Stimulated activated CD4-positive, alpha-beta T cell treated with anti-CD3 and anti-CD28 coated beads, Interleukin-4, amount 100 ng/mL, for 1 hour (primary cell): Measurements from ENCODE around the gene ARID1A.

Source experiments
- DNase-seq: peaks from one replicate; pipeline ENCODE4 v3.0.0-alpha.2; 2020

The ARID1A gene

DNA sequence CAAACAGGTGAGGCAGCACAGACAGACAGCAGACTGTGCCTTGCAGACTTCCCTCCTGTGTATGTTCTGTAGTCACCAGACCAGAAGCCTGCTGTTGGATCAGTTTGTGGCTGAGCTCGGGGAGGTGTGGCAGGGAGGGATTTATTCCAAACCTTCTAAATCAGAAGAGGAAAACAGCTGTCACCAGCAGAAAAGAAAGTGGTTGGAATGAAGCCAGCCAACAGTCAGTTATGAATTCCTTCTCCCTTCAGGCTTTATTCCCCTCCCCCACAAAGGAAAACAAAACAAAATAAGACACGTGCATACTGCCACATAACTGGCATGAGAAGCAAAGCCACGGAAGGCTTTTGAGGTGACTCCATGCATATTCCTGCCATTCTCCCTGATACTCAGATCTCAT is 72.9 kb downstream of the ARID1A start:
- DNase-seq: no peak

DNA sequence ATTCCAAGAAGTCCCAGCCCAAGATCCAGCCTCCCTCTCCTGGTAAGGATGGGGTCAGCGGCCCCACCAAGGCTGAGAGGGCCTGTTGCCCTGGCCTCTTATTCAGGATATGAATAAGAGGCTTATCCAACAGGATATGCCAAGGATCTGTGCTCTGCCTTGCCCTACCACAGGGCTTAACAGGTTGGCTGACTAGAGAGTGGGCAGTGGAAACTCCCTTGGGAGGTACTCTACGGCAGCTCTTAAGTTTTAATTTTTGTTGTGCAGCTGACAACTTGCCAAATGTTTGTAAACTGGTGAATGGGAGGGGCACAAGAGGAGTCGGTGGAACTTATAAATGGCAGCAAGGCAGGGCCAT is 75.4 kb downstream of the ARID1A start:
- DNase-seq: no peak

DNA sequence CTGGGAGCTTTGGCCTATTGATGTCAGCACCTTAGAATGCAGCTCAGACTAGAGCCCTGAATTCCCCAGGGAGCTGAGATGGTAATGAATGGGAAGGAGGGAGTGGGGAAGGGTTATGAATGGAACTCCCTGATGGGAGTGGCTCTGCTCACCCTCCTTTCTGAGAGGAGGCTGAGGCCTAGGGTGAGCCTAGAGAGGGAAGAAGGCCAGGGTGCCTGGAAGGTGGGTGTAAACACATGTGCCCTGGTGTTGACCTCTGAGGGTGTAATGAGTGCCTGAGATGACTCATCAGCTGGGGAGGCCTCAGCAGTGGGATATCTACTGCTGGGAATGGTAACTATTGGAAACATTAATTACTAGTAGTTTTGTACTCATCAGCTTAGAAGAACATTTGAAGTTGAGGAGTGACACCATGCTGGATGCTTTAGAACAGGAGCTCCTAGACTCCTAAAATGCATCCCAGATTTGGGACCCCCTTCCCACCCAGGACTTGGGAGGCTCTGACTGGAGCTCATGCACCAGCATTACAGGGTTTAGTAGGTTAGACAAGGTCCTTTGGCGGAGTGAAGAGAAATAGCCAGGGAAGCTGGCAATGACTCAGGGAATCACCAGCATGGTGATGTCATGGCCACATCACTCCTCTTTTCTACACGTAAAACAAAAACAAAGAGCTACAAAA is 76.0 kb downstream of the ARID1A start:
- DNase-seq: no peak

GRCh38 chr1:26772687-26773086 is 76.9 kb downstream of the ARID1A start:
- DNase-seq: no peak

- no peak for DNase-seq
Observed at GRCh38 chr1:26774462-26774861, 78.6 kb downstream of the ARID1A start.

DNA sequence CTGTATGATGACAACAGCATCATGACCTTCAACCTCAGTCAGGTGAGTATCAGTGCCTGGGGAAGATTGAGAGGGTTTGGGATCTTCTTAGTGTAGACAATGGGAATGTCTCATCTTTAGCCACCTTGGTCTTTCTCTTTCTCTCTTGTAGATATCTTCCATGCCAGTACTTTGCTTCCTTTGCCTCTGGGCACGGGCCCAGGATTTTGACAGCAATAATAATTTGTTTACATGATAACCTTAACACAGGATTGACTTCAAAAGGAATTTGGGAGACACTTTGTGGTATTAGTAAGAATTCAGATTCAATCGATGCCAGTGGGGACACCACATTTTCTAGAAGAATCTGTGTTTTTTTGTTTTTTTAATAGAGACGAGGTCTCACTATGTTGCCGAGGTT is 79.9 kb downstream of the ARID1A start:
- no peak for DNase-seq

DNA sequence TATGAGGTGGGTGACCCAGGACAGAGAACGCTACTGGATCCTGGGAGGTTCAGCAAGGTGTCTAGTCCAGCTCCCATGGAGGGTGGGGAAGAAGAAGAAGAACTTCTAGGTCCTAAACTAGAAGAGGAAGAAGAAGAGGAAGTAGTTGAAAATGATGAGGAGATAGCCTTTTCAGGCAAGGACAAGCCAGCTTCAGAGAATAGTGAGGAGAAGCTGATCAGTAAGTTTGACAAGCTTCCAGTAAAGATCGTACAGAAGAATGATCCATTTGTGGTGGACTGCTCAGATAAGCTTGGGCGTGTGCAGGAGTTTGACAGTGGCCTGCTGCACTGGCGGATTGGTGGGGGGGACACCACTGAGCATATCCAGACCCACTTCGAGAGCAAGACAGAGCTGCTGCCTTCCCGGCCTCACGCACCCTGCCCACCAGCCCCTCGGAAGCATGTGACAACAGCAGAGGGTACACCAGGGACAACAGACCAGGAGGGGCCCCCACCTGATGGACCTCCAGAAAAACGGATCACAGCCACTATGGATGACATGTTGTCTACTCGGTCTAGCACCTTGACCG is 83.4 kb downstream of the ARID1A start:
- DNase-seq: no peak

DNA sequence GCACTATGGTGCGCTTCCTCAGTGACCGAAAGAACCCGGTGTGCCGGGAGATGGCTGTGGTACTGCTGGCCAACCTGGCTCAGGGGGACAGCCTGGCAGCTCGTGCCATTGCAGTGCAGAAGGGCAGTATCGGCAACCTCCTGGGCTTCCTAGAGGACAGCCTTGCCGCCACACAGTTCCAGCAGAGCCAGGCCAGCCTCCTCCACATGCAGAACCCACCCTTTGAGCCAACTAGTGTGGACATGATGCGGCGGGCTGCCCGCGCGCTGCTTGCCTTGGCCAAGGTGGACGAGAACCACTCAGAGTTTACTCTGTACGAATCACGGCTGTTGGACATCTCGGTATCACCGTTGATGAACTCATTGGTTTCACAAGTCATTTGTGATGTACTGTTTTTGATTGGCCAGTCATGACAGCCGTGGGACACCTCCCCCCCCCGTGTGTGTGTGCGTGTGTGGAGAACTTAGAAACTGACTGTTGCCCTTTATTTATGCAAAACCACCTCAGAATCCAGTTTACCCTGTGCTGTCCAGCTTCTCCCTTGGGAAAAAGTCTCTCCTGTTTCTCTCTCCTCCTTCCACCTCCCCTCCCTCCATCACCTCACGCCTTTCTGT is 84.6 kb downstream of the ARID1A start:
- DNase-seq: no peak

DNA sequence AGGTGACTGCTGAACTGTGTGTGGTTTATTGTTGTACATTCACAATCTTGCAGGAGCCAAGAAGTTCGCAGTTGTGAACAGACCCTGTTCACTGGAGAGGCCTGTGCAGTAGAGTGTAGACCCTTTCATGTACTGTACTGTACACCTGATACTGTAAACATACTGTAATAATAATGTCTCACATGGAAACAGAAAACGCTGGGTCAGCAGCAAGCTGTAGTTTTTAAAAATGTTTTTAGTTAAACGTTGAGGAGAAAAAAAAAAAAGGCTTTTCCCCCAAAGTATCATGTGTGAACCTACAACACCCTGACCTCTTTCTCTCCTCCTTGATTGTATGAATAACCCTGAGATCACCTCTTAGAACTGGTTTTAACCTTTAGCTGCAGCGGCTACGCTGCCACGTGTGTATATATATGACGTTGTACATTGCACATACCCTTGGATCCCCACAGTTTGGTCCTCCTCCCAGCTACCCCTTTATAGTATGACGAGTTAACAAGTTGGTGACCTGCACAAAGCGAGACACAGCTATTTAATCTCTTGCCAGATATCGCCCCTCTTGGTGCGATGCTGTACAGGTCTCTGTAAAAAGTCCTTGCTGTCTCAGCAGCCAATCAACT is 85.5 kb downstream of the ARID1A start:
- DNase-seq: no peak

GRCh38 chr1:26782521-26783212 is 86.9 kb downstream of the ARID1A start:
- no peak for DNase-seq

DNA sequence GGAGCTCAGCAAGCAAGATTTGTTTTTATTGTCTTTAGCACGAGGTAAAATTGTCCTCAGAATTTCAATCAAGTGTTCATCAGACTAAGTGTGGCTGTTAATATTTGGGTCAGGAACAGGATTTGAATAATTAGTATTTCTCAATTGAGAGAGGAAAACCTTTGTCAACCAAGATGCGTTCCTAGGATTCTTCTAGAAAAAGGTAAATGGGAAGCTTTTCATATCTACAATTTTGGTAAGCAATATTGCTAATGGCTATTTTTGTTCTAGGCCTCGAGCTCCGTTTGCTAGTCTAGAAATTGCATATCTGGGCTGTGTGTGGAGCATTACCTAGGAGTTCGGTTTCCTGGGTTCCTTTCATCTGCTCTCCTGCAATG is 87.8 kb downstream of the ARID1A start:
- DNase-seq: no peak

- no peak for DNase-seq
Observed at GRCh38 chr1:26784023-26784871, 88.4 kb downstream of the ARID1A start.

DNA sequence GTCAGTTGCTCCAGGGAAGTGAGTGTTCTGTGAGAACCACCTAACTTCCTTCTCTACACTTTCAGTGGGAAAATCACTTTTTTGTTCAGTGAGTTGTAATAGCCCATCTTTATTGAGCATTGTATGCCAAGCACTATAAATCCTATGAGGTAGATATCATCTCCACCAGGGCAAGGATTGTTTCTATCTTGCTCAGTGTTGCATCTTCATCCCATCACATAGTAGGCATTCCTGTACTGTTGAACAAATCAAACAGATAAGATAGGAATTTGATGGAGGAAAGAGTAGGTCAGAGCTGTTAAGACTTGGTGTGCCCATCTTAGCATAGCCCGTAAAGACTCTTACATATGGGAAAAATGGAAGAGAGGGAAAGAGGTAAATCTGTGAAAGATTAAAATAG is 89.1 kb downstream of the ARID1A start:
- no peak for DNase-seq

GRCh38 chr1:26785611-26786436 is 90.0 kb downstream of the ARID1A start:
- no peak for DNase-seq

GRCh38 chr1:26786437-26787380 is 90.9 kb downstream of the ARID1A start:
- no peak for DNase-seq

- DNase-seq: no peak
Observed at GRCh38 chr1:26787381-26787705, 91.5 kb downstream of the ARID1A start.

- DNase-seq: peak; percentile 90
Observed at GRCh38 chr1:26787706-26788514, 92.1 kb downstream of the ARID1A start, which contains the start of gene PIGV. Gene PIGV (plus strand): TSS chr1:26787950. CDS start chr1:26790816, 2,866 bp downstream.

- DNase-seq: no peak
Observed at GRCh38 chr1:26788515-26788785, 92.6 kb downstream of the ARID1A start.

DNA sequence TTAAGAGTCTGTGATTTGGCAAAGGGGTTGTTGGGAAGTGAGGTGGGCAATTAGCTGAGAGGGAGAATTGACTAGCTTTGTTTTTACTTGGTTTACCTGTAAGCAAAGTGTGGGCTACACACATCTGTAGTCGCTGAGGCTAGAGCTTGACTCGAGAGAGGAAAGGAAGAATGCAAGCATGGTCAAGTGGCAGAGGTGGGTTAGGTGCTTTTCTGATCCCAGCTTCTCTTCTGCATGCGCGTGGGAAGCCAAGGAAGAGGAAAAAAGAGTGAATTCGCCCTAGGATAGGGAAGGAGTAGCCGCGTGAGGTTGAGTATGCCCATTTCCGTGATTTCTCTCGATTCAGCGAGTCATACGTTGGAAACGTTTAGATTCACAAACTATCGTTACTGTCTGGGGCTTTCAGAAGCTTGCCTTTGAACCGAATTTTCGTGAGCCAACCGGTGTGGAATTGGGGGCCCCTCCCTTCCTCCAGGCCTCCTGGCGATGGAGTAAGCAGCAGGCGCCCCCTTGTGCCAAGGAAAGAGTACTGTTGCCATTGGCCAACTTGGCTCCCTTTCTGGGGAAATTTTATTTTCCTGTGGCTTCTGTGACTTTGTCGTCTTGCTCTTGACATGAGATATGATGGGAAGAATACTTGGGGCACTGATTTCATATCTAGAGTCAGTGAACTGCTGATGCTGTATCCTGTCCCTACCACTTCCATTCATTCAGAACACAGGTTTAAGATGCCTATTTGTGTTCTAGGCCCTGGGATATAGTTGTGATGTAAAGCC is 93.2 kb downstream of the ARID1A start:
- DNase-seq: peak; percentile 82

GRCh38 chr1:26789612-26789865 is 93.7 kb downstream of the ARID1A start:
- DNase-seq: no peak
